Activated CD8-positive, alpha-beta memory T cell treated with anti-CD3 and anti-CD28 coated beads, Interleukin-2, amount 10 ng/mL, durations not matched to agents 7 days and 5 days (primary cell): ENCODE data around the gene CAMKK2. TPM values are rescaled to one million over a fixed set of nuclear protein-coding genes. Genes with fewer than 3 reads are reported as not detected.

Experiments used
- ATAC-seq: fragments of 150-1000 bp; cut with Tn5 transposase; one replicate; pipeline ENCODE4 v1.10.0; 2021; ENCODE audit warnings: moderate library complexity
- CTCF ChIA-PET: fragments of 350-600 bp; sonication (Branson Sonifier 250); formaldehyde crosslinking; loops from one replicate; lab custom pipeline; 2021; ENCODE audit warnings: antibody characterized with exemption; lab: Charles Lee
- DNase-seq: peaks from one replicate; pipeline ENCODE4 v3.0.0-alpha.2; 2020
- H3K27ac Mint-ChIP-seq: one replicate; pipeline ENCODE4 v1.8.0; 2021; ENCODE audit warnings: mild to moderate bottlenecking, mixed read lengths
- H3K27me3 Mint-ChIP-seq: one replicate; pipeline ENCODE4 v1.8.0; 2021; ENCODE audit warnings: mixed read lengths
- H3K36me3 Mint-ChIP-seq: one replicate; pipeline ENCODE4 v1.8.0; 2021; ENCODE audit warnings: mild to moderate bottlenecking, mixed read lengths
- H3K4me1 Mint-ChIP-seq: one replicate; pipeline ENCODE4 v1.8.0; 2021; ENCODE audit warnings: mixed read lengths
- H3K4me3 Mint-ChIP-seq: one replicate; pipeline ENCODE4 v1.8.0; 2021; ENCODE audit warnings: mild to moderate bottlenecking, moderate library complexity, mixed read lengths
- H3K9me3 Mint-ChIP-seq: one replicate; pipeline ENCODE4 v1.8.0; 2022; ENCODE audit warnings: low read depth, mixed read lengths
- total RNA-seq, 2 experiments: library from RNA; stranded (reverse); gene quantifications; one replicate each; pipeline ENCODE4 v1.2.3, GENCODE V29; 2021

The CAMKK2 gene
- total RNA-seq, 2 experiments from 2014 or later = 34.1 to 37.4 TPM

- DNase-seq (no peak), ATAC-seq (no peak)
- Mint-ChIP-seq H3K4me3 (peak overlapping the region; percentile 87), H3K9me3 (no peaks in the 10 kb centered on the region), H3K4me1 (peaks cover 30% of the 10 kb centered on the region), H3K27ac (peak overlapping the region; percentile 78), H3K27me3 (no peaks in the 10 kb centered on the region), H3K36me3 (peaks cover 7% of the 10 kb centered on the region)
- CTCF ChIA-PET = interaction anchor here (0.9 to 2.0 kb wide), 4 partner anchors 10 to 42 kb away, joined by 3 to 6 read pairs (median 4); no protein-coding TSS in a partner anchor
Observed at GRCh38 chr12:121295116-121295745, 1.3 kb downstream of the CAMKK2 start.

- CTCF ChIA-PET = interaction anchor here (2.0 kb wide), 1 partner anchor 29 kb away, joined by 6 read pairs; no protein-coding TSS in a partner anchor
- DNase-seq (no peak), ATAC-seq (no peak)
- H3K4me3 Mint-ChIP-seq = no peak overlapping the region
- peaks cover 26% of the 10 kb centered on the region for H3K4me1 Mint-ChIP-seq
- peaks cover 7% of the 10 kb centered on the region for H3K36me3 Mint-ChIP-seq
- no peaks in the 10 kb centered on the region for H3K9me3 Mint-ChIP-seq
- no peak overlapping the region for H3K27ac Mint-ChIP-seq
- no peaks in the 10 kb centered on the region for H3K27me3 Mint-ChIP-seq
Observed at GRCh38 chr12:121294151-121294889, 2.2 kb downstream of the CAMKK2 start.

DNA sequence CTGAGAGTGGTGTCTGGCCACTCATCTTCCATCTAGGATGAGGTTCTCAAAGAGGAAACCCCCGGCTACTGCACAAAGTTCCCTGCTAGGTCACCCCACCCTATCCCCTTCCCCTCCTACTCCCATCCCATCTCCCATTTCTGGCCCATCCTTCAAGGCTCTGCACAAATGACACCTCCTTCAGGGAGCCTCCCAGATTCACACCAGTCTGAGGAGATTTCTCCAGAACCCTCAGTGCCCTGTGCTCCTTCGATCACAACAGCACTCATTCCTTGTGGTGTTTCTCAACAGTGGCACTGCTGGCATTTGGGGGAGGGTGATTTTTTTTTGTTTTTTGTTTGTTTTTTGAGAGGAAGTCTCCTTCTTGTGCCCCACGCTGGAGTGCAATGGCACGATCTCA lies 2.9 kb downstream of the CAMKK2 start:
- H3K9me3 Mint-ChIP-seq = no peaks in the 10 kb centered on the region
- ATAC-seq = no peak
- no peaks in the 10 kb centered on the region for H3K27me3 Mint-ChIP-seq
- no peak overlapping the region for H3K27ac Mint-ChIP-seq
- peaks cover 23% of the 10 kb centered on the region for H3K4me1 Mint-ChIP-seq
- H3K36me3 Mint-ChIP-seq = peaks cover 7% of the 10 kb centered on the region
- CTCF ChIA-PET = no interaction called here
- no peak for DNase-seq
- no peak overlapping the region for H3K4me3 Mint-ChIP-seq

DNA sequence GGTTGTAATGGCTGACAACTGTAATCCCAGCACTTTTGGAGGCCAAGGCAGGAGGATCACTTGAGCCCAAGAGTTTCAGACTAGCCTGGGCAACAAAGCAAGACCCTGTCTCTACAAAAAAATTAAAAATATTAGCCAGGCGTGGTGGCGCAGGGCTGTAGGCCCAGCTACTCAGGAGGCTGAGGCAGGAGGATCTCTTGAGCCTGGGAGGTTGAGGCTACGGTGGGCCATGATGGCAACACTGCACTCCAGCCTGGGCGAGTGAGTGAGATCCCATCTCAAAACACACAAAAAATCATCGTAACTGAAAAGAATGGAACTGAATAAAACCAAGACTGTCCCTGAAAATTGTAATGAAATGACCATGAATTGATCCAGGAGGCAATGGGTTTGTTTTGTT lies 6.1 kb downstream of the CAMKK2 start:
- Mint-ChIP-seq H3K36me3 (peaks cover 7% of the 10 kb centered on the region), H3K27me3 (no peaks in the 10 kb centered on the region), H3K9me3 (no peaks in the 10 kb centered on the region), H3K4me1 (peaks cover 18% of the 10 kb centered on the region), H3K4me3 (no peak overlapping the region), H3K27ac (no peak overlapping the region)
- DNase-seq = no peak
- CTCF ChIA-PET = no interaction called here
- ATAC-seq = no peak

- DNase-seq (no peak), ATAC-seq (no peak)
- CTCF ChIA-PET = no interaction called here
- Mint-ChIP-seq H3K4me1 (peaks cover 13% of the 10 kb centered on the region), H3K36me3 (peaks cover 7% of the 10 kb centered on the region), H3K27me3 (no peaks in the 10 kb centered on the region), H3K9me3 (no peaks in the 10 kb centered on the region), H3K4me3 (no peak overlapping the region), H3K27ac (no peak overlapping the region)
Observed at GRCh38 chr12:121289962-121290361, 6.5 kb downstream of the CAMKK2 start.

DNA sequence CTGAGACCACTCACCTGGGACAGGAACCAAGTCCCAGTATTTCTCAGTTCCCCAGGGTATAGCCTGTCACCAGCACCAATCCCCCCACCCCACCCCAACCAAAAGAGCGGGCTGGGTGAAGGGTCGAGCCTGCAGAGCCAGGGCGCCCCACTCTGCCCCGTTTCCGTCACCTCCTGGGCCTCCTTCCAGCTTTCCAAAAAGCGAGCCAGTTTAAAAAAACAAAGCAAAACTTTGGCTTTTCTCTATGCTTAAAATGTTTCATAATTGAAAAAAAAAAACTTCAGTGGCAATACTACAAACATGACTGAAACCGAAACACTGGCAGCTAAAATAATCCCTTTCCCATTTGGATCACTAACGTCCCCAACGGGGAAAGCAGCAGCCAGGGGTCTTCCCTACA lies 7.5 kb downstream of the CAMKK2 start:
- peaks cover 11% of the 10 kb centered on the region for H3K4me1 Mint-ChIP-seq
- no peaks in the 10 kb centered on the region for H3K9me3 Mint-ChIP-seq
- H3K36me3 Mint-ChIP-seq = peaks cover 5% of the 10 kb centered on the region
- no peak overlapping the region for H3K27ac Mint-ChIP-seq
- no peaks in the 10 kb centered on the region for H3K27me3 Mint-ChIP-seq
- ATAC-seq = no peak
- H3K4me3 Mint-ChIP-seq = no peak overlapping the region
- CTCF ChIA-PET = no interaction called here
- no peak for DNase-seq

GRCh38 chr12:121288158-121288845 lies 8.2 kb downstream of the CAMKK2 start:
- no peaks in the 10 kb centered on the region for H3K9me3 Mint-ChIP-seq
- no peaks in the 10 kb centered on the region for H3K27me3 Mint-ChIP-seq
- peaks cover 11% of the 10 kb centered on the region for H3K4me1 Mint-ChIP-seq
- no peak overlapping the region for H3K4me3 Mint-ChIP-seq
- H3K36me3 Mint-ChIP-seq = peaks cover 5% of the 10 kb centered on the region
- CTCF ChIA-PET = no interaction called here
- no peak overlapping the region for H3K27ac Mint-ChIP-seq
- ATAC-seq (no peak), DNase-seq (no peak)

DNA sequence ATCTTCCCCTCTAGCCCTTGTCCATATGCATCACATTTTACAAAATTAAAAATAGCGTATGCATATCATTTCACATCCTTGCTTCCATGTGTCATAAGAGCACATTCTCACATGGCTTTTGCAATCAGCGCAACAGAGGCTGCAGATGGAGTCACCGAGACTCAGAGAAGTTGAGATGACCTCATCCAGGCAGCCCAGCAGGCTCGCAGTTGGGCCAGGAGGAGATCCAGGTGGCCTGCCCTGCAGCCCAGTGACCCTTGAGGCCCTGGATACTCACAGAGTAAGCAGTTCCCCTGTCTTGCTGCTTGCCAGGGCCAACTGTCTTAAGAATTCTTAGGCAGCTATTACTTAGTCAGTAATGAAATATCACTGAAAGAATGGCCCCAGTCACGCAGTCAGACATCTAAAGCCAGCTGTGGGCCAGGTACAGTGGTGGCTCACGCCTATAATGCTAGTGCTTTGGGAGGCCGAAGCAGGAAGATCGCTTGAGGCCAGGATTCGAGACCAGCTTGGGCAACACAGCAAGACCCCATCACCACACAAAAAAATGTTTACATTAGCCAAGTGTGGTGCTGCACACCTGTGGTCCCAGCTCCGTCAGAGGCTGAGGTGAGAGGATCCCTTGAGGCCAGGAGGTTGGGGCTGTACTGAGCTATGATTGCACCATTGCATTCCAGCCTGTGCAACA lies 9.1 kb downstream of the CAMKK2 start:
- DNase-seq = no peak
- Mint-ChIP-seq H3K4me3 (no peak overlapping the region), H3K9me3 (no peaks in the 10 kb centered on the region), H3K36me3 (peaks cover 3% of the 10 kb centered on the region), H3K4me1 (peaks cover 7% of the 10 kb centered on the region), H3K27me3 (no peaks in the 10 kb centered on the region), H3K27ac (no peak overlapping the region)
- ATAC-seq = no peak
- CTCF ChIA-PET = no interaction called here

DNA sequence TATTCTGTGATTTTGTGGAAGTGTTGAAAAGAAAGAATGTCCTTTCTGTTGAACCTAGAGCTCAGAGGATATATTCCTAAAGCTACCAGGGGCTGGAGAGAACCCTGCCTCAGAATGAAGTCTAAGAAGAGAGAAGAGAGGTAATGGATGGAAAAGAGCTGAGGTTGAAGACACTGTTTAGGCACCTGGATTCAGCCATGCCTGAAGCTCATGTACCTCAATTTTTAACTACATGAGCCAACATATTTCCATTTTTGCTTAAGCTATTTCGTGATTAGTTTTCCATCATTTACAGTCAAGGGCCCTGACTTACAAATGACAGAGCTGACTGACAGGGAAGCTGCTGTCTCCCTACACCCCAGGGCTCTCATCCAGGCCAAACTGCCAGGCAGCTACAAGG lies 10.7 kb downstream of the CAMKK2 start:
- H3K36me3 Mint-ChIP-seq = peaks cover 3% of the 10 kb centered on the region
- DNase-seq (no peak), ATAC-seq (no peak)
- H3K9me3 Mint-ChIP-seq = no peaks in the 10 kb centered on the region
- no peaks in the 10 kb centered on the region for H3K27me3 Mint-ChIP-seq
- CTCF ChIA-PET = interaction anchor here (0.8 kb wide), 1 partner anchor 10 kb away, joined by 3 read pairs; no protein-coding TSS in a partner anchor
- H3K4me3 Mint-ChIP-seq = no peak overlapping the region
- no peak overlapping the region for H3K27ac Mint-ChIP-seq
- peaks cover 3% of the 10 kb centered on the region for H3K4me1 Mint-ChIP-seq

- CTCF ChIA-PET = interaction anchor here (0.8 kb wide), 1 partner anchor 11 kb away, joined by 3 read pairs; no protein-coding TSS in a partner anchor
- no peaks in the 10 kb centered on the region for H3K9me3 Mint-ChIP-seq
Observed at GRCh38 chr12:121284551-121285390, 11.7 kb downstream of the CAMKK2 start.

GRCh38 chr12:121283841-121284240 lies 12.7 kb downstream of the CAMKK2 start:
- Mint-ChIP-seq H3K9me3 (no peaks in the 10 kb centered on the region), H3K4me3 (no peak overlapping the region), H3K27ac (no peak overlapping the region), H3K4me1 (peaks cover 3% of the 10 kb centered on the region), H3K36me3 (peaks cover 6% of the 10 kb centered on the region), H3K27me3 (no peaks in the 10 kb centered on the region)
- CTCF ChIA-PET = no interaction called here
- ATAC-seq = no peak
- no peak for DNase-seq

More at GRCh38 chr12:121284551-121285390, 11.7 kb downstream of the CAMKK2 start:
- no peak overlapping the region for H3K27ac Mint-ChIP-seq
- ATAC-seq (no peak), DNase-seq (no peak)
- no peaks in the 10 kb centered on the region for H3K27me3 Mint-ChIP-seq
- H3K4me1 Mint-ChIP-seq = peaks cover 3% of the 10 kb centered on the region
- peaks cover 3% of the 10 kb centered on the region for H3K36me3 Mint-ChIP-seq
- no peak overlapping the region for H3K4me3 Mint-ChIP-seq

DNA sequence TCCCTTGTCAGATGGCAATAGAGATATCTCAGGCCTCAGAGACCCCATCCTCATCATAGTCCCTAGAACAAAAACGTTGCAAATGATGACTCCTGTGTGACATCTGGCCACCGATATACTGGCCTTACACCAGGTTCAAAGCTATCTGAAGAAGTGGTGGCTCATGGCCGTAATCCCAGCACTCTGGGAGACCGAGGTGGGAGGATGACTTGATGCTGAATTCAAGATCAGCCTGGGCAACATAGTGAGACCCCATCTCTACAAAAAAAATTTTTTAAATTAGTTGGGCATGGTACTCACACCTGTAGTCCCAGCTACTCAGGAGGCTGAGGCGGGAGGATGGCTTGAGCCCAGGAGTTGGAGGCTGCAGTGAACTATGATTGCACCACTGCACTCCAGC lies 13.1 kb downstream of the CAMKK2 start:
- H3K4me1 Mint-ChIP-seq = peaks cover under 1% of the 10 kb centered on the region
- CTCF ChIA-PET = no interaction called here
- H3K4me3 Mint-ChIP-seq = no peak overlapping the region
- no peak overlapping the region for H3K27ac Mint-ChIP-seq
- H3K9me3 Mint-ChIP-seq = no peaks in the 10 kb centered on the region
- DNase-seq (no peak), ATAC-seq (no peak)
- H3K36me3 Mint-ChIP-seq = peaks cover 9% of the 10 kb centered on the region
- no peaks in the 10 kb centered on the region for H3K27me3 Mint-ChIP-seq
